Activated T-cell treated with anti-CD3 and anti-CD28 coated beads for 48 hours (primary cell): Measurements from ENCODE around the gene RMRP.
A peak's percentile ranks its signal among the peaks of the same experiment; 100 is the strongest.
"Not testable (repeated sequence)": the region's sequence is repeated elsewhere in the genome, so short reads cannot be mapped to it uniquely, and the experiment has no call there.

Source experiments
- DNase-seq: peaks from one replicate; pipeline ENCODE4 v3.0.0-alpha.2; 2020; ENCODE audit warnings: low read depth

RMRP gene

GRCh38 chr9:35664531-35665470 lies 7.0 kb upstream of the RMRP start, which contains the start of gene ARHGEF39:
ARHGEF39 (minus strand) TSS chr9:35665195; CDS start chr9:35665169, 26 bp downstream.
- DNase-seq, result peak; percentile 78

- no peak for DNase-seq
These were observed 4.6 kb upstream of the RMRP start for GRCh38 chr9:35662437-35662836.

DNA sequence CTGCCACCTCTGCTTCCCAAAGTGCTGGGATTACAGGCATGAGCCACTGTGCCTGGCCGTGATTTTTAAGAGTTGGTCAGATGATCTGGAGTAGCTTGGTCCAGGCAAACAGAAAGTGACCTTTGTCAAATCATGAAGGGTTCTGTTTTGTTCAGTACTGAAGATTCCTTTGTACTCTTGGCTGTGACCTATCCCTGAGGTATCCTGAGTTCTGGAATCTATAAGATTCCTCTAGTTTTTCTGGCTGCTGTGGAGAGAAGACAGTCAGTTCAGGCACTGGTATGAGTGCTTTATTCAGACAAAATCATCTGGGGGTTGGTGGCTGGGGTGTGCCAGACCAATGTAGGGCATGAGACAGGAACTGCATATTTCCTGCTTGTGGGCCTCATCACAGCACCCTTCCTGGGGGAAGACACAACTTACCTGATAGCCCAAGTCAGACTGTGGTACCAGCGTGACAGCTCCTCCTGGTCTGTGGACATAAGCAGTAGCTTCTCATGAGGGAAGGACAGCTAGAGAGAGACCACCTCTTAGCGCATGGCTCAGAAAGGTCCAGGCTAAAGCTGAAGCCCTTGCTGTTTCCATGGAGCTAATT lies 4.0 kb upstream of the RMRP start:
- DNase-seq, result no peak

- no peak for DNase-seq
These were observed 3.2 kb upstream of the RMRP start for GRCh38 chr9:35660966-35661415.

- DNase-seq, result no peak
These were observed 1.5 kb upstream of the RMRP start for GRCh38 chr9:35659340-35659739.

DNA sequence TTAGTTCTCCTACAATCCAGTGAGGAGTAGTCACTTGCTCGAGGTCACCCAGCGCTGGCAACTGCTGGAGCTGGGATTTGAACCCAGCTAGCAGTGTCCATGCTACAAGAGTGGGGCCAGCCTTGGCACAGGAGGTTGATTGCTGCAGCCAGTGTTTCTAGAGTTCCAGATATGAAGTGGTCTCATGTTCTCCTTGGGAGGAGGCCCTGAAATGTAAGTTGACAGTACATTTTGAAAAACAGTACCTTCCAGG lies 1.1 kb upstream of the RMRP start:
- DNase-seq, result no peak

DNA sequence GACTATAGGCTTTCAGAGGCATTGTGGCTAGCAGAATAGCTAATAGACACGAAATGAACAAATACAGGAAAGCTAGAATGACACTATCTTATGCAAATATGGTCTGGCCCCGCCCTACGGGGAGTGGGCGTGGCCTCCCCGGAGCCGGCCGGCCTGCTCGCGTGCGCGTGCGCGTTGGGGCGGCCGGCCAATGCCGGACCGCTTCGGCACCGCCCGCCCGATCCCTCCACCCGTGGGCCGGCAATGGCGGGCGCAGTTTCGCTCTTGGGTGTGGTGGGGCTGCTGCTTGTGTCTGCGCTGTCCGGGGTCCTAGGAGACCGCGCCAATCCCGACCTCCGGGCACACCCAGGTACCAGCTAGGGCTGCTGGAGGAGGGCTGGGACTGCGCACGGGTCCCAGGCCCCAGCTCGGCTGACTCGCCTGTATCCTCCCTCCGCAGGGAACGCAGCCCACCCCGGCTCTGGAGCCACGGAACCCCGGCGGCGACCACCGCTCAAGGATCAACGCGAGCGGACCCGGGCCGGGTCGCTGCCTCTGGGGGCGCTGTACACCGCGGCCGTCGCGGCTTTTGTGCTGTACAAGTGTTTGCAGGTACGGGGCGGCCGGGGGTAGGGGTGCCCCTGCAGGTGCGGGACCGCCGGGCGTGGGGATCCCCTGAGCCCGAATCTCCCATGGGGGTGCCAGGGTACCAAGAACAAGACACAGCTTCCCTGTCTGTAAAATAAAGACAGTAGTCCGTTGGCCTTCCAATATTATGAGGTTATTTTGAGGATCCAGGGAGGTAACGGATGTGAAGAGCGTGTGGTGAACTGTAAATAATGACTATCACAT lies 533 bp upstream of the RMRP start, which contains the start of gene CCDC107:
Gene CCDC107, plus strand, starts transcription at position 156 of the 831 bp plus-strand sequence. Its CDS starts 88 bp downstream, at position 244.
- DNase-seq, result peak; percentile 81

GRCh38 chr9:35656831-35657545 lies 831 bp downstream of the RMRP start:
- DNase-seq, result no peak

GRCh38 chr9:35656348-35656747 lies 1.5 kb downstream of the RMRP start:
- DNase-seq, result no peak

- no peak for DNase-seq
These were observed 4.2 kb downstream of the RMRP start for GRCh38 chr9:35653611-35654010.

DNA sequence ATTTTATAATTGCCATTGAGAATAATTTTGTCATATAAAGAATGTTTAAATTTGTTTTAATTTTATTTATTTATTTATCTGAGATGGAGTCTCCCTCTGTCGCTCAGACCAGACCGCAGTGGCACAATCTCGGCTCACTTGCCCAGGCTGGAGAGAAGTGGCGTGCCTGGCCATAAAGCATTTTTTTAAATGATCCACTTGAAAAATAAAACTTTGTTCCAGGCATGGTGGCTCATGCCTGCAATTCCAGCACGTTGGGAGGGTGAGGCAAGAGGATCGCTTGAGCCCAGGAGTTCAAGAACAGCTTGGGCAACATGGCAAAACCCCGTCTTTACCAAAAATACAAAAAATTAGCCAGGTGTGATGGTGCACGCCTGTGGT lies 5.0 kb downstream of the RMRP start:
- no peak for DNase-seq

GRCh38 chr9:35651956-35652828 lies 5.6 kb downstream of the RMRP start:
- DNase-seq, result no peak

DNA sequence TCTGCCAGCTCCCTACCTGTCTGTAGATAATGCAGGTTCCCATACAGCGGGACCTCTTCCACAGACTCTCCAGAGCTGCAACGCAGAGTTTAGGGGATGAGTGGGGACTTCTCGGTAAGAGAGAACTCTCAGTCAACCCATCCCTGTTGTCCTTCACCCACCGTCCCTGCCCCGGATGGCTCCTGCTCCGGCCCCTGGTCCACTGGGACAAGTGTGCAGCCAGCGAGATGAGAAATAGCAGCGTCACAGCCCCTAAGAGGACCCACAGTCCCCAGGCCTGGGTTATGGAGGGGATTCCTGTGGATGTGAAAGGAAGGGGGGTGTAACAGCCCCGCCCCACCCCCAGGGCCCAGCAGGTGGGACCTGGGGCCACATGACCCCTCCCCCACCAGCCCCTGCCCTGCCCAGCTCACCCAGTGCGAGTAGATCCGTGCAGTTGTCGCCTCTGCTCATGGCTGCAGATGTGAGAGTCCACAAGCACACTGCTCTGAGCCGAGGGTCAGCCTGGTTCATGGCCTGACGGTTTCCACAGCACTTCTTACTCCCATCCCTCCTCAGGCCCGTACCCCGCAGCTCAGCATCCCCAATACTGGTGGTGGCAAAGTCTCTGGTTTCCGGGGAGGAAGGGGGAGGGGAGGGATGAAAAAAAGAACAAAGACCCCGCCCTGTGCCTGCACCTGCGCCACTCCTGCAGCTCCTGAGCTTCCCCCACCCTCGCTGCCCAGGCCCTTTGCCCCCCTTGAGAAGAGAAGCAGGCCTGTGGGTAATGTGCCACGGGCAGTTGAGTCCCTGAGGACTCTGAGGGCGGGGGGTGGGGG lies 7.3 kb downstream of the RMRP start, which contains the start of gene SIT1:
Gene SIT1, minus strand, starts transcription at position 591 of the 818 bp plus-strand sequence. Its CDS starts 78 bp downstream, at position 513.
- DNase-seq, result no peak

GRCh38 chr9:35649431-35650340 lies 8.1 kb downstream of the RMRP start:
- DNase-seq, result no peak

GRCh38 chr9:35646533-35647265 lies 11.1 kb downstream of the RMRP start:
- DNase-seq, result peak; percentile 91

GRCh38 chr9:35646153-35646532 lies 11.7 kb downstream of the RMRP start:
- no peak for DNase-seq

GRCh38 chr9:35645736-35646135 lies 12.1 kb downstream of the RMRP start:
- DNase-seq, result not testable (repeated sequence)

- DNase-seq, result no peak
These were observed 14.8 kb downstream of the RMRP start for GRCh38 chr9:35643046-35643445.
